ENCODE results near the gene COL27A1. TPM values are rescaled to one million over a fixed set of nuclear protein-coding genes. Genes with fewer than 3 reads are reported as not detected.

Gene COL27A1
- polyA plus RNA-seq, 1 donor (not counting 4 experiments of a cell fraction or from before 2014, with no cell fraction given): 14.0 TPM

DNA sequence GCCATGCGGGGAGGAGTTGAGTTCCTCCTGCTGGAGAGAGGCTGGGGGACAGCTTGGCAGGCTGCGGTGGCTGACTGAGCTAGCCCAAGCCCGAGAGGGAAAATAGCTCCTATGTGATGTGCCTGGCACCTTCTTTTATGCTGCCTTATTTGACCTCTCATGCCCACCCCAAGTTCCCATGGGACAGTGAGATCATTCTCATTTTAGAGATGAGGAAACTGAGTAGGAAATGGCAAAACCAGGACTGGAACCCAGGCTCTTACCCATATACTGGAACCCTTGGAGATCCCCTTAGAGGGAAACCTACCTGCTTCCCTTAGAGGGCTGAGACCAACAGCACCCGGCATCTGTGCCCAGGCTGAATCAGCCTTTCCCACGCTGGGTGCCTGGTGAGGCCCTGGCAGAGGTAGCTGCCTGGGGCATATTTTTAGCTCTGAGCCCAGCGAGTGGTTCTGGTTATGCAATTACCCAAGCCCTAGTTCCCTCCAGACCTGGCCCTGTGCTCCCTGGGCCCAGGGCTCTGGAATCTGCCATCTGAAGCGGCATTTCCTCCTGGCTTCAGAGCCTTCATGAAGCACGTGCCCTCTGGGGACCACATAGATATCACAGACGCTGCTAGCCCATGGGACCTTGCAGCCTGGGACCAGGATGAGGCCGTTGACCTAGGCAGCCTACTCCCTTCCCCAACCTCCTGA lies 23.6 kb downstream of the COL27A1 start:
- TF ChIP-seq, protein P1, sequence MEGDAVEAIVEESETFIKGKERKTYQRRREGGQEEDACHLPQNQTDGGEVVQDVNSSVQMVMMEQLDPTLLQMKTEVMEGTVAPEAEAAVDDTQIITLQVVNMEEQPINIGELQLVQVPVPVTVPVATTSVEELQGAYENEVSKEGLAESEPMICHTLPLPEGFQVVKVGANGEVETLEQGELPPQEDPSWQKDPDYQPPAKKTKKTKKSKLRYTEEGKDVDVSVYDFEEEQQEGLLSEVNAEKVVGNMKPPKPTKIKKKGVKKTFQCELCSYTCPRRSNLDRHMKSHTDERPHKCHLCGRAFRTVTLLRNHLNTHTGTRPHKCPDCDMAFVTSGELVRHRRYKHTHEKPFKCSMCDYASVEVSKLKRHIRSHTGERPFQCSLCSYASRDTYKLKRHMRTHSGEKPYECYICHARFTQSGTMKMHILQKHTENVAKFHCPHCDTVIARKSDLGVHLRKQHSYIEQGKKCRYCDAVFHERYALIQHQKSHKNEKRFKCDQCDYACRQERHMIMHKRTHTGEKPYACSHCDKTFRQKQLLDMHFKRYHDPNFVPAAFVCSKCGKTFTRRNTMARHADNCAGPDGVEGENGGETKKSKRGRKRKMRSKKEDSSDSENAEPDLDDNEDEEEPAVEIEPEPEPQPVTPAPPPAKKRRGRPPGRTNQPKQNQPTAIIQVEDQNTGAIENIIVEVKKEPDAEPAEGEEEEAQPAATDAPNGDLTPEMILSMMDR (optimal IDR thresholded peaks at IDR 0.05 in 1 of 3, IDR thresholded peaks at IDR 0.05 in 1 of 3, conservative IDR thresholded peaks at IDR 0.05 in 1 of 3; ENCODE audit: extremely low read depth in 1 of 3, insufficient read depth in 2 of 3, low read length in 3 of 3): no peak
- no peak for TF ChIP-seq EZH2 (IDR thresholded peaks at IDR 0.05; ENCODE audit: low read length)
- Histone ChIP-seq H3K9me3 (ENCODE audit: control insufficient read depth, low read depth, low read length) (no peaks in the 10 kb centered on the region), H3K27me3 (ENCODE audit: control insufficient read depth, extremely low read depth, insufficient read depth, low read length) (no peaks in the 10 kb centered on the region), H3K4me3 (ENCODE audit: control insufficient read depth in 2 of 3, extremely low read depth in 1 of 3, insufficient read depth in 2 of 3, low read depth in 1 of 3, low read length in 3 of 3) (no peak overlapping the region), H3K4me2 (ENCODE audit: control insufficient read depth, extremely low read depth, insufficient read depth, low read depth, low read length) (no peak overlapping the region), H3K9ac (ENCODE audit: control insufficient read depth, extremely low read depth, insufficient read depth, low read length) (no peak overlapping the region), H3K36me3 (ENCODE audit: control insufficient read depth in 2 of 2, extremely low read depth in 1 of 2, insufficient read depth in 2 of 2, low read length in 2 of 2) (peaks cover 19 to 31% of the 10 kb centered on the region in 2 experiments), H3K79me2 (ENCODE audit: control insufficient read depth, insufficient read depth, low read length) (no peaks in the 10 kb centered on the region), H3K27ac (ENCODE audit: control insufficient read depth, insufficient read depth, low read length) (no peak overlapping the region), H3K9me1 (ENCODE audit: control insufficient read depth, extremely low read depth, insufficient read depth, low read length) (peaks cover 2% of the 10 kb centered on the region), H3K4me1 (ENCODE audit: control insufficient read depth, extremely low read depth, insufficient read depth, low read length) (peaks cover 22% of the 10 kb centered on the region), H2AFZ (ENCODE audit: control insufficient read depth, low read length) (no peak overlapping the region), H4K20me1 (ENCODE audit: control insufficient read depth, extremely low read depth, insufficient read depth, low read length) (no peaks in the 10 kb centered on the region)
- FAIRE-seq: no peak
- dilution Hi-C loops (cut with MboI; ENCODE audit: extremely low pct_ligation_motif_present, low sequenced_read_pairs): no loop called here
- DNase-seq (ENCODE audit: low read depth, low spot score): no peak

DNA sequence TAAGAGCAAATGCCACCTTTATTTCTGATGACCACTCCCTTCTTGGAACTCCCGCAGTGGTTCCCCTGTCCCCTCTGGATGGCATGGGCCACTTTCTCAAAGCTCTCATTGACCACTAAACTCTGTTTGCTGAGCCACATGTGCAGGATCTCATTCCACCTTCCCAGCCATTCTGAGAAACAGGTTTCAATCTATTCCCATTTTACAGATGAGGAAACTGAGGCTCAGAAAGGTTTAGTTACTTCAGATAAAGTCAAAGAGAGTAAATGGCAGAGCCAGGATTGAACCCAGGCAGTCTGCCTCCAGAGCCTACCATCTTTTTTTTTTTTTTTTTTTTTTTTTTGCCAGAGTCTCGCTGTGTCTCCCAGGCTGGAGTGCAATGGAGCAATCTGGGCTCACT lies 24.2 kb downstream of the COL27A1 start:
- TF ChIP-seq EZH2 (IDR thresholded peaks at IDR 0.05; ENCODE audit: low read length): no peak
- TF ChIP-seq, protein P1 (optimal IDR thresholded peaks at IDR 0.05 in 1 of 3, IDR thresholded peaks at IDR 0.05 in 1 of 3, conservative IDR thresholded peaks at IDR 0.05 in 1 of 3; ENCODE audit: extremely low read depth in 1 of 3, insufficient read depth in 2 of 3, low read length in 3 of 3): no peak
- FAIRE-seq (no peak), DNase-seq (ENCODE audit: low read depth, low spot score) (no peak)
- Histone ChIP-seq H3K36me3 (ENCODE audit: control insufficient read depth in 2 of 2, extremely low read depth in 1 of 2, insufficient read depth in 2 of 2, low read length in 2 of 2) (peaks cover 19 to 36% of the 10 kb centered on the region in 2 experiments), H3K9me1 (ENCODE audit: control insufficient read depth, extremely low read depth, insufficient read depth, low read length) (peaks cover 2% of the 10 kb centered on the region), H4K20me1 (ENCODE audit: control insufficient read depth, extremely low read depth, insufficient read depth, low read length) (no peaks in the 10 kb centered on the region), H3K27ac (ENCODE audit: control insufficient read depth, insufficient read depth, low read length) (no peak overlapping the region), H3K4me1 (ENCODE audit: control insufficient read depth, extremely low read depth, insufficient read depth, low read length) (peaks cover 22% of the 10 kb centered on the region), H2AFZ (ENCODE audit: control insufficient read depth, low read length) (no peak overlapping the region), H3K27me3 (ENCODE audit: control insufficient read depth, extremely low read depth, insufficient read depth, low read length) (no peaks in the 10 kb centered on the region), H3K9me3 (ENCODE audit: control insufficient read depth, low read depth, low read length) (no peaks in the 10 kb centered on the region), H3K4me2 (ENCODE audit: control insufficient read depth, extremely low read depth, insufficient read depth, low read depth, low read length) (no peak overlapping the region), H3K79me2 (ENCODE audit: control insufficient read depth, insufficient read depth, low read length) (no peaks in the 10 kb centered on the region), H3K9ac (ENCODE audit: control insufficient read depth, extremely low read depth, insufficient read depth, low read length) (no peak overlapping the region), H3K4me3 (ENCODE audit: control insufficient read depth in 2 of 3, extremely low read depth in 1 of 3, insufficient read depth in 2 of 3, low read depth in 1 of 3, low read length in 3 of 3) (no peak overlapping the region)
- dilution Hi-C loops (cut with MboI; ENCODE audit: extremely low pct_ligation_motif_present, low sequenced_read_pairs): no loop called here

Data from keratinocyte (primary cell).